Mesendoderm (in vitro differentiated cells): ENCODE data around the gene LRCH2.

Experiments used
- DNase-seq: peaks from one replicate; pipeline ENCODE4 v3.0.0; 2013
- H2AK5ac ChIP-seq: 2 replicates; pipeline ENCODE4 v1.6.1; 2013; ENCODE audit warnings: low read length, inconsistent platforms
- H2BK120ac ChIP-seq: 2 replicates; pipeline ENCODE4 v1.6.1; 2013; ENCODE audit warnings: low read depth, mild to moderate bottlenecking, low read length, moderate library complexity, mixed read lengths
- H2BK15ac ChIP-seq: replicated peaks from 2 replicates; pipeline ENCODE4 v1.6.1; 2013; ENCODE audit warnings: low read depth, mild to moderate bottlenecking, moderate library complexity
- H2BK5ac ChIP-seq: 2 replicates; pipeline ENCODE4 v1.6.1; 2013; ENCODE audit warnings: low read length, inconsistent platforms
- H3K18ac ChIP-seq: 2 replicates; pipeline ENCODE4 v1.6.1; 2013; ENCODE audit warnings: mild to moderate bottlenecking, low read length, mixed read lengths
- H3K23ac ChIP-seq: one replicate; pipeline ENCODE4 v1.6.1; 2013; ENCODE audit warnings: low read length
- H3K27ac ChIP-seq: 2 replicates; pipeline ENCODE4 v1.5.1; 2013; ENCODE audit warnings: low read depth, mild to moderate bottlenecking, inconsistent platforms, low read length, moderate library complexity
- H3K27me3 ChIP-seq: 2 replicates; pipeline ENCODE4 v1.6.1; 2013; ENCODE audit warnings: low read length, control low read depth, mild to moderate bottlenecking, inconsistent platforms; ENCODE audit not compliant: insufficient read depth, poor library complexity
- H3K36me3 ChIP-seq: 2 replicates; pipeline ENCODE4 v1.6.1; 2013; ENCODE audit warnings: low read length, inconsistent platforms; ENCODE audit not compliant: control insufficient read depth, insufficient read depth
- H3K4ac ChIP-seq: one replicate; pipeline ENCODE4 v1.6.1; 2013; ENCODE audit warnings: low read depth, mild to moderate bottlenecking, low read length, moderate library complexity
- H3K4me1 ChIP-seq: 2 replicates; pipeline ENCODE4 v1.6.1; 2013; ENCODE audit warnings: low read depth, low read length, inconsistent platforms; ENCODE audit not compliant: control insufficient read depth
- H3K4me2 ChIP-seq: 2 replicates; pipeline ENCODE4 v1.6.1; 2013; ENCODE audit warnings: low read length
- H3K4me3 ChIP-seq: 2 replicates; pipeline ENCODE4 v1.5.1; 2013; ENCODE audit warnings: mild to moderate bottlenecking, low read length
- H3K56ac ChIP-seq: one replicate; pipeline ENCODE4 v1.6.1; 2013; ENCODE audit warnings: low read length
- H3K79me1 ChIP-seq: 2 replicates; pipeline ENCODE4 v1.6.1; 2013; ENCODE audit warnings: low read length, inconsistent platforms
- H3K79me2 ChIP-seq: 2 replicates; pipeline ENCODE4 v1.6.1; 2013; ENCODE audit warnings: mild to moderate bottlenecking, low read length; ENCODE audit not compliant: control insufficient read depth, insufficient read depth
- H3K9ac ChIP-seq: 2 replicates; pipeline ENCODE4 v1.6.1; 2013; ENCODE audit warnings: low read length, inconsistent platforms
- H4K5ac ChIP-seq: one replicate; pipeline ENCODE4 v1.6.1; 2013; ENCODE audit warnings: low read length
- H4K8ac ChIP-seq: one replicate; pipeline ENCODE4 v1.6.1; 2013; ENCODE audit warnings: low read depth, mild to moderate bottlenecking, control low read depth, low read length, moderate library complexity
- WGBS: extraction: QIAGEN DNeasy Blood & Tissue Kit; methylation state at CpG from one replicate; pipeline ENCODE4 v1.1.7; 2013; ENCODE audit warnings: low lambda C conversion rate, missing lambda C conversion rate; ENCODE audit not compliant: insufficient coverage; ENCODE audit errors: extremely low coverage; 5-methylcytosine and 5-hydroxymethylcytosine counted together

Gene LRCH2

GRCh38 chrX:115138040-115138439 lies 95.9 kb downstream of the LRCH2 start:
- H3K18ac ChIP-seq, result no peak overlapping the region
- no peak overlapping the region for H3K27ac ChIP-seq
- peak; percentile 16 for DNase-seq
- no peak overlapping the region for H3K4me3 ChIP-seq
- no peak overlapping the region for H2BK5ac ChIP-seq
- no peak overlapping the region for H3K23ac ChIP-seq
- WGBS, result no CpG with 5 or more reads among the region's 5 CpGs
- no peaks in the 10 kb centered on the region for H3K4me1 ChIP-seq
- no peak overlapping the region for H2BK120ac ChIP-seq
- no peaks in the 10 kb centered on the region for H3K79me1 ChIP-seq
- H4K5ac ChIP-seq, result no peak overlapping the region
- no peak overlapping the region for H3K56ac ChIP-seq
- H3K4me2 ChIP-seq, result no peak overlapping the region
- no peak overlapping the region for H4K8ac ChIP-seq
- no peaks in the 10 kb centered on the region for H3K79me2 ChIP-seq
- H2AK5ac ChIP-seq, result no peak overlapping the region
- no peak overlapping the region for H3K9ac ChIP-seq
- H2BK15ac ChIP-seq, result no peak overlapping the region
- H3K27me3 ChIP-seq, result no peaks in the 10 kb centered on the region
- no peaks in the 10 kb centered on the region for H3K36me3 ChIP-seq
- no peak overlapping the region for H3K4ac ChIP-seq

- no peak overlapping the region for H2BK15ac ChIP-seq
- H3K79me2 ChIP-seq, result no peaks in the 10 kb centered on the region
- H4K8ac ChIP-seq, result no peak overlapping the region
- no peak overlapping the region for H3K9ac ChIP-seq
- H3K4ac ChIP-seq, result no peak overlapping the region
- H2BK120ac ChIP-seq, result no peak overlapping the region
- DNase-seq, result no peak
- H3K4me1 ChIP-seq, result no peaks in the 10 kb centered on the region
- no peak overlapping the region for H3K4me2 ChIP-seq
- no peak overlapping the region for H3K18ac ChIP-seq
- WGBS, result no CpG with 5 or more reads among the region's 3 CpGs
- no peak overlapping the region for H3K4me3 ChIP-seq
- no peaks in the 10 kb centered on the region for H3K27me3 ChIP-seq
- no peak overlapping the region for H3K23ac ChIP-seq
- no peak overlapping the region for H3K27ac ChIP-seq
- H3K36me3 ChIP-seq, result no peaks in the 10 kb centered on the region
- no peak overlapping the region for H2BK5ac ChIP-seq
- H4K5ac ChIP-seq, result no peak overlapping the region
- no peak overlapping the region for H2AK5ac ChIP-seq
- no peaks in the 10 kb centered on the region for H3K79me1 ChIP-seq
- no peak overlapping the region for H3K56ac ChIP-seq
Observed at GRCh38 chrX:115134382-115134781, 99.5 kb downstream of the LRCH2 start.

GRCh38 chrX:115112411-115112810 lies 121.5 kb downstream of the LRCH2 start:
- DNase-seq, result no peak
- Histone ChIP-seq H3K27me3 (no peaks in the 10 kb centered on the region), H3K9ac (no peak overlapping the region), H3K36me3 (no peaks in the 10 kb centered on the region), H3K79me1 (no peaks in the 10 kb centered on the region), H3K18ac (no peak overlapping the region), H3K23ac (no peak overlapping the region), H3K4me2 (no peak overlapping the region), H2BK5ac (no peak overlapping the region), H3K4me3 (no peak overlapping the region), H3K79me2 (no peaks in the 10 kb centered on the region), H4K5ac (no peak overlapping the region), H3K4me1 (no peaks in the 10 kb centered on the region), H2BK15ac (no peak overlapping the region), H3K56ac (no peak overlapping the region), H2BK120ac (no peak overlapping the region), H4K8ac (no peak overlapping the region), H3K4ac (no peak overlapping the region), H3K27ac (no peak overlapping the region), H2AK5ac (no peak overlapping the region)

GRCh38 chrX:115098897-115099296 lies 135.0 kb downstream of the LRCH2 start:
- Histone ChIP-seq H3K36me3 (no peaks in the 10 kb centered on the region), H3K4me1 (no peaks in the 10 kb centered on the region), H2BK120ac (no peak overlapping the region), H2BK15ac (no peak overlapping the region), H3K23ac (no peak overlapping the region), H3K4me2 (no peak overlapping the region), H3K27ac (no peak overlapping the region), H3K27me3 (no peaks in the 10 kb centered on the region), H3K79me1 (no peaks in the 10 kb centered on the region), H3K4ac (no peak overlapping the region), H2BK5ac (no peak overlapping the region), H4K5ac (no peak overlapping the region), H3K4me3 (no peak overlapping the region), H3K56ac (no peak overlapping the region), H2AK5ac (no peak overlapping the region), H3K9ac (no peak overlapping the region), H3K79me2 (no peaks in the 10 kb centered on the region), H4K8ac (no peak overlapping the region), H3K18ac (no peak overlapping the region)
- no CpG with 5 or more reads among the region's 4 CpGs for WGBS
- DNase-seq, result no peak

GRCh38 chrX:115093191-115093590 lies 140.7 kb downstream of the LRCH2 start:
- Histone ChIP-seq H2AK5ac (no peak overlapping the region), H4K5ac (no peak overlapping the region), H2BK120ac (no peak overlapping the region), H3K23ac (no peak overlapping the region), H3K18ac (no peak overlapping the region), H3K4ac (no peak overlapping the region), H3K4me2 (no peak overlapping the region), H3K36me3 (no peaks in the 10 kb centered on the region), H3K4me3 (no peak overlapping the region), H3K27me3 (no peaks in the 10 kb centered on the region), H3K27ac (no peak overlapping the region), H3K9ac (no peak overlapping the region), H2BK15ac (no peak overlapping the region), H4K8ac (no peak overlapping the region), H3K79me1 (no peaks in the 10 kb centered on the region), H2BK5ac (no peak overlapping the region), H3K79me2 (no peaks in the 10 kb centered on the region), H3K56ac (no peak overlapping the region), H3K4me1 (no peaks in the 10 kb centered on the region)
- no CpG with 5 or more reads among the region's 1 CpG for WGBS
- DNase-seq, result no peak

- Histone ChIP-seq H3K36me3 (no peaks in the 10 kb centered on the region), H2BK5ac (no peak overlapping the region), H2AK5ac (no peak overlapping the region), H3K79me2 (no peaks in the 10 kb centered on the region), H3K4ac (no peak overlapping the region), H4K8ac (no peak overlapping the region), H3K27ac (no peak overlapping the region), H3K4me1 (no peaks in the 10 kb centered on the region), H3K79me1 (no peaks in the 10 kb centered on the region), H3K9ac (no peak overlapping the region), H3K27me3 (no peaks in the 10 kb centered on the region), H3K23ac (no peak overlapping the region), H3K4me2 (no peak overlapping the region), H3K56ac (no peak overlapping the region), H2BK15ac (no peak overlapping the region), H4K5ac (no peak overlapping the region), H2BK120ac (no peak overlapping the region), H3K18ac (no peak overlapping the region), H3K4me3 (no peak overlapping the region)
- DNase-seq, result no peak
- no CpG with 5 or more reads among the region's 1 CpG for WGBS
Observed at GRCh38 chrX:115089419-115089818, 144.5 kb downstream of the LRCH2 start.
